ENCODE results near the gene KCTD11.

The KCTD11 gene

GRCh38 chr17:7379134-7379533 lies 27.2 kb downstream of the KCTD11 start:
- DNase-seq (ENCODE audit: low read depth): no peak

GRCh38 chr17:7380321-7380720 lies 28.4 kb downstream of the KCTD11 start:
- DNase-seq (ENCODE audit: low read depth): no peak

- DNase-seq (ENCODE audit: low read depth): no peak
These were observed 29.1 kb downstream of the KCTD11 start, which contains the start of gene TNK1 for GRCh38 chr17:7380855-7381683. Gene TNK1, plus strand, starts transcription at chr17:7381089. Its CDS starts 1,838 bp downstream, at chr17:7382927.

GRCh38 chr17:7382901-7383300 lies 30.9 kb downstream of the KCTD11 start:
- DNase-seq (ENCODE audit: low read depth): no peak

GRCh38 chr17:7383371-7383741 lies 31.4 kb downstream of the KCTD11 start:
- no peak for DNase-seq (ENCODE audit: low read depth)

GRCh38 chr17:7383742-7384488 lies 32.0 kb downstream of the KCTD11 start:
- DNase-seq (ENCODE audit: low read depth): peak; percentile 68

- DNase-seq (ENCODE audit: low read depth): no peak
These were observed 32.6 kb downstream of the KCTD11 start for GRCh38 chr17:7384489-7385081.

GRCh38 chr17:7388856-7389255 lies 36.9 kb downstream of the KCTD11 start:
- no peak for DNase-seq (ENCODE audit: low read depth)

- DNase-seq (ENCODE audit: low read depth): no peak
These were observed 38.3 kb downstream of the KCTD11 start for GRCh38 chr17:7389924-7390910.

GRCh38 chr17:7391307-7391706 lies 39.3 kb downstream of the KCTD11 start:
- no peak for DNase-seq (ENCODE audit: low read depth)

GRCh38 chr17:7392696-7393612 lies 41.0 kb downstream of the KCTD11 start:
- no peak for DNase-seq (ENCODE audit: low read depth)

GRCh38 chr17:7393613-7394451 lies 41.9 kb downstream of the KCTD11 start:
- no peak for DNase-seq (ENCODE audit: low read depth)

GRCh38 chr17:7394452-7395191 lies 42.7 kb downstream of the KCTD11 start, which contains the start of gene PLSCR3:
Gene PLSCR3, minus strand, starts transcription at chr17:7394525. Its CDS starts 415 bp downstream, at chr17:7394110.
- DNase-seq (ENCODE audit: low read depth): peak; percentile 81

- DNase-seq (ENCODE audit: low read depth): no peak
These were observed 44.2 kb downstream of the KCTD11 start for GRCh38 chr17:7396147-7396546.

GRCh38 chr17:7398612-7399011 lies 46.6 kb downstream of the KCTD11 start:
- no peak for DNase-seq (ENCODE audit: low read depth)

GRCh38 chr17:7403043-7403726 lies 51.2 kb downstream of the KCTD11 start:
- DNase-seq (ENCODE audit: low read depth): peak; percentile 9

GRCh38 chr17:7403727-7403976 lies 51.7 kb downstream of the KCTD11 start:
- no peak for DNase-seq (ENCODE audit: low read depth)

- peak; percentile 89 for DNase-seq (ENCODE audit: low read depth)
These were observed 52.2 kb downstream of the KCTD11 start, which contains the start of gene TMEM256 for GRCh38 chr17:7403977-7404736. Gene TMEM256, minus strand, starts transcription at chr17:7404097. Its CDS starts 13 bp downstream, at chr17:7404084.
